Fibroblast of lung (primary cell): ENCODE results near the gene TBCA. TPM values are rescaled to one million over a fixed set of nuclear protein-coding genes. Genes with fewer than 3 reads are reported as not detected.

ENCODE experiments used
- DNase-seq, 2 donors: peaks; one replicate each; pipeline versions ENCODE4 v3.0.0 to v3.0.0-alpha.2; 2010; ENCODE audit warnings: low read depth in 2 of 2
- H2AFZ ChIP-seq: 2 replicates; pipeline ENCODE4 v1.5.1; 2012; ENCODE audit warnings: low read length, control low read depth, inconsistent platforms
- H3K27ac ChIP-seq: 2 replicates; pipeline ENCODE4 v1.5.1; 2011; ENCODE audit warnings: low read length, control low read depth; ENCODE audit not compliant: insufficient read depth
- H3K27me3 ChIP-seq: 2 replicates; pipeline ENCODE4 v1.5.1; 2011; ENCODE audit warnings: mild to moderate bottlenecking, low read length; ENCODE audit not compliant: control insufficient read depth, insufficient read depth
- H3K36me3 ChIP-seq: 2 replicates; pipeline ENCODE4 v1.5.1; 2011; ENCODE audit warnings: low read length; ENCODE audit not compliant: control insufficient read depth, insufficient read depth
- H3K4me1 ChIP-seq: 2 replicates; pipeline ENCODE4 v1.5.1; 2011; ENCODE audit warnings: low read length; ENCODE audit not compliant: control insufficient read depth, insufficient read depth; ENCODE audit errors: extremely low read depth
- H3K4me2 ChIP-seq: 2 replicates; pipeline ENCODE4 v1.5.1; 2011; ENCODE audit warnings: low read length, control low read depth; ENCODE audit not compliant: insufficient read depth; ENCODE audit errors: extremely low read depth
- H3K4me3 ChIP-seq, 4 experiments: fragments of 200-600 bp in 1 of 4; sonication (generic) in 1 of 4; replicated peaks in 1 of 4; 2 replicates each; pipeline ENCODE4 v1.5.1; 2011 to 2016; ENCODE audit warnings: low read length in 4 of 4, low read depth in 3 of 4, mild to moderate bottlenecking in 3 of 4, control low read depth in 2 of 4, inconsistent platforms in 1 of 4, mixed read lengths in 1 of 4; ENCODE audit not compliant: insufficient read depth in 1 of 4; ENCODE audit errors: control extremely low read depth in 1 of 4
- H3K79me2 ChIP-seq: 2 replicates; pipeline ENCODE4 v1.5.1; 2012; ENCODE audit warnings: mild to moderate bottlenecking, low read length, inconsistent platforms; ENCODE audit not compliant: control insufficient read depth, insufficient read depth
- H3K9ac ChIP-seq: 2 replicates; pipeline ENCODE4 v1.5.1; 2011; ENCODE audit warnings: mild to moderate bottlenecking, low read length, control low read depth; ENCODE audit not compliant: insufficient read depth
- H3K9me3 ChIP-seq: 2 replicates; pipeline ENCODE4 v1.5.1; 2012; ENCODE audit warnings: low read depth, low read length; ENCODE audit not compliant: control insufficient read depth, insufficient read depth
- H4K20me1 ChIP-seq: 2 replicates; pipeline ENCODE4 v1.5.1; 2011; ENCODE audit warnings: low read length; ENCODE audit not compliant: control insufficient read depth, insufficient read depth; ENCODE audit errors: extremely low read depth
- EZH2 ChIP-seq: IDR thresholded peaks from 2 replicates; pipeline ENCODE4 v1.5.1; 2012; ENCODE audit warnings: low read length, control low read depth, mild to moderate bottlenecking; ENCODE audit errors: missing control alignments
- polyA plus RNA-seq, 2 donors: library from polyadenylated mRNA; depleted of rRNA in 1 of 2; stranded (reverse) in 1 of 2; unstranded in 1 of 2; fragments of >200 nt; gene quantifications; 2 replicates each; pipeline ENCODE4 v1.2.1, GENCODE V29; 2011 to 2012; ENCODE audit warnings: missing spikeins in 1 of 2
- total RNA-seq: library from RNA; depleted of rRNA; stranded (reverse); fragments of >200 nt; gene quantifications from 2 replicates; pipeline ENCODE4 v1.2.1, GENCODE V29; 2014
- TF ChIP-seq, protein P1 (sequence below), 2 donors: IDR thresholded peaks in 1 of 2; conservative IDR thresholded peaks in 1 of 2; 1 replicate in 1 of 2; 2 replicates in 1 of 2; pipeline ENCODE4 v1.5.1; 2011 to 2012; ENCODE audit warnings: low read length in 2 of 2, control low read depth in 1 of 2, inconsistent platforms in 1 of 2, low read depth in 1 of 2, mild to moderate bottlenecking in 1 of 2

TBCA gene
- total and polyA plus RNA-seq, 2 donors (not counting 1 experiment from before 2014, with no cell fraction given) = 125 to 238 TPM

GRCh38 chr5:77797136-77797535 is 21.0 kb upstream of the TBCA start:
- Histone ChIP-seq H3K4me3 (no peak overlapping the region), H2AFZ (no peak overlapping the region), H4K20me1 (no peaks in the 10 kb centered on the region), H3K4me2 (no peak overlapping the region), H3K79me2 (no peaks in the 10 kb centered on the region), H3K27me3 (peaks cover 3% of the 10 kb centered on the region), H3K9me3 (no peaks in the 10 kb centered on the region), H3K27ac (no peak overlapping the region), H3K4me1 (no peaks in the 10 kb centered on the region), H3K9ac (no peak overlapping the region), H3K36me3 (no peaks in the 10 kb centered on the region)
- DNase-seq = no peak
- TF ChIP-seq, protein P1, sequence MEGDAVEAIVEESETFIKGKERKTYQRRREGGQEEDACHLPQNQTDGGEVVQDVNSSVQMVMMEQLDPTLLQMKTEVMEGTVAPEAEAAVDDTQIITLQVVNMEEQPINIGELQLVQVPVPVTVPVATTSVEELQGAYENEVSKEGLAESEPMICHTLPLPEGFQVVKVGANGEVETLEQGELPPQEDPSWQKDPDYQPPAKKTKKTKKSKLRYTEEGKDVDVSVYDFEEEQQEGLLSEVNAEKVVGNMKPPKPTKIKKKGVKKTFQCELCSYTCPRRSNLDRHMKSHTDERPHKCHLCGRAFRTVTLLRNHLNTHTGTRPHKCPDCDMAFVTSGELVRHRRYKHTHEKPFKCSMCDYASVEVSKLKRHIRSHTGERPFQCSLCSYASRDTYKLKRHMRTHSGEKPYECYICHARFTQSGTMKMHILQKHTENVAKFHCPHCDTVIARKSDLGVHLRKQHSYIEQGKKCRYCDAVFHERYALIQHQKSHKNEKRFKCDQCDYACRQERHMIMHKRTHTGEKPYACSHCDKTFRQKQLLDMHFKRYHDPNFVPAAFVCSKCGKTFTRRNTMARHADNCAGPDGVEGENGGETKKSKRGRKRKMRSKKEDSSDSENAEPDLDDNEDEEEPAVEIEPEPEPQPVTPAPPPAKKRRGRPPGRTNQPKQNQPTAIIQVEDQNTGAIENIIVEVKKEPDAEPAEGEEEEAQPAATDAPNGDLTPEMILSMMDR (conservative IDR thresholded peaks at IDR 0.05 in 1 of 2, IDR thresholded peaks at IDR 0.05 in 1 of 2; ENCODE audit: low read depth in 1 of 2, low read length in 2 of 2) = no peak
- TF ChIP-seq EZH2 = no peak

- Histone ChIP-seq H3K4me3 (no peak overlapping the region), H3K9me3 (no peaks in the 10 kb centered on the region), H3K9ac (no peak overlapping the region), H3K27me3 (peaks cover 5% of the 10 kb centered on the region), H4K20me1 (no peaks in the 10 kb centered on the region), H3K27ac (no peak overlapping the region), H3K79me2 (no peaks in the 10 kb centered on the region), H3K4me2 (no peak overlapping the region), H3K36me3 (no peaks in the 10 kb centered on the region), H3K4me1 (no peaks in the 10 kb centered on the region), H2AFZ (no peak overlapping the region)
- no peak for DNase-seq
- TF ChIP-seq, protein P1 (conservative IDR thresholded peaks at IDR 0.05 in 1 of 2, IDR thresholded peaks at IDR 0.05 in 1 of 2; ENCODE audit: low read depth in 1 of 2, low read length in 2 of 2) = no peak
- TF ChIP-seq EZH2 = no peak
Measured at GRCh38 chr5:77795846-77796245, 19.7 kb upstream of the TBCA start.

DNA sequence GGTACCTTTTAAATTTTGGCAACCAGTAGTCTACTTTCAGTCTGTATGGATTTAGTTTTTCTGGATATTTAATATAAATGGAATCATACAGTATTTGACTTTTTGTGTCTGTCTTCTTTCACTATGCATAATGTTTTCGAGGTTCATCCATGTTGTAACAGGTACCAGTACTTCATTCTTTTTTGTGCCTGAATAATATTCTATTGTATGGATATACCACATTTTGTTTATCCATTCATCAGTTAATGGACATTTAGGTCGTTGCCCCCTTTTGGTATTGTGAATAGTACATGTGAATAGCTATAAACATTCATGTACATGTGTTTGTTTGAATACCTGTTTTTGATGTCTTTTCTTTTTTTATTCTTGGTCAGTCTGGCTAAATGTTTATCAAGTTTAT is 19.1 kb upstream of the TBCA start:
- no peaks in the 10 kb centered on the region for H3K79me2 ChIP-seq
- no peak overlapping the region for H3K4me3 ChIP-seq
- H3K36me3 ChIP-seq = no peaks in the 10 kb centered on the region
- DNase-seq = no peak
- no peak overlapping the region for H3K4me2 ChIP-seq
- H3K27ac ChIP-seq = no peak overlapping the region
- H3K4me1 ChIP-seq = no peaks in the 10 kb centered on the region
- TF ChIP-seq, protein P1 (conservative IDR thresholded peaks at IDR 0.05 in 1 of 2, IDR thresholded peaks at IDR 0.05 in 1 of 2; ENCODE audit: low read depth in 1 of 2, low read length in 2 of 2) = no peak
- no peak for TF ChIP-seq EZH2
- no peaks in the 10 kb centered on the region for H3K9me3 ChIP-seq
- H2AFZ ChIP-seq = no peak overlapping the region
- peaks cover 5% of the 10 kb centered on the region for H3K27me3 ChIP-seq
- no peak overlapping the region for H3K9ac ChIP-seq
- H4K20me1 ChIP-seq = no peaks in the 10 kb centered on the region
